Lung (tissue), 12 donors: ENCODE measurements around the gene ANKRD28. TPM values are rescaled to one million over a fixed set of nuclear protein-coding genes. Genes with fewer than 3 reads are reported as not detected.

ENCODE experiments used
- ATAC-seq: fragments of 200-7000 bp; cut with Tn5 transposase; one replicate; pipeline ENCODE4 v1.9.1; 2020; ENCODE audit warnings: moderate number of reproducible peaks; ENCODE audit not compliant: insufficient read depth, low FRiP score
- DNase-seq, 3 donors: peaks; one replicate each; pipeline ENCODE4 v3.0.0-alpha.2; 2013 to 2017
- H3K27ac ChIP-seq, 2 donors: one replicate each; pipeline ENCODE4 v1.5.1; 2013; ENCODE audit warnings: mild to moderate bottlenecking in 2 of 2, moderate library complexity in 2 of 2, control low read depth in 1 of 2, inconsistent platforms in 1 of 2, low read depth in 1 of 2, low read length in 1 of 2
- H3K27me3 ChIP-seq, 3 donors: one replicate each; pipeline ENCODE4 v1.5.1; 2013; ENCODE audit warnings: low read length in 2 of 3; ENCODE audit not compliant: control insufficient read depth in 3 of 3, insufficient read depth in 3 of 3
- H3K36me3 ChIP-seq, 4 donors: one replicate each; pipeline ENCODE4 v1.5.1; 2013; ENCODE audit warnings: low read length in 4 of 4, mild to moderate bottlenecking in 1 of 4, moderate library complexity in 1 of 4; ENCODE audit not compliant: control insufficient read depth in 4 of 4, insufficient read depth in 4 of 4
- H3K4me1 ChIP-seq, 5 donors: one replicate each; pipeline ENCODE4 v1.5.1; 2013; ENCODE audit warnings: low read length in 5 of 5, mild to moderate bottlenecking in 2 of 5, moderate library complexity in 1 of 5; ENCODE audit not compliant: control insufficient read depth in 5 of 5, insufficient read depth in 5 of 5
- H3K4me3 ChIP-seq: one replicate; pipeline ENCODE4 v1.5.1; 2013; ENCODE audit warnings: mild to moderate bottlenecking, control low read depth, moderate library complexity
- H3K9ac ChIP-seq, 2 donors: one replicate each; pipeline ENCODE4 v1.5.1; 2013; ENCODE audit warnings: low read length in 2 of 2, control low read depth in 1 of 2; ENCODE audit not compliant: insufficient read depth in 1 of 2
- H3K9me3 ChIP-seq, 4 donors: one replicate each; pipeline ENCODE4 v1.5.1; 2013; ENCODE audit warnings: low read length in 3 of 4, mild to moderate bottlenecking in 1 of 4, moderate library complexity in 1 of 4; ENCODE audit not compliant: control insufficient read depth in 4 of 4, insufficient read depth in 3 of 4
- CTCF ChIP-seq: IDR thresholded peaks from 2 replicates; pipeline ENCODE4 v1.5.1; 2012; ENCODE audit warnings: mild to moderate bottlenecking; ENCODE audit errors: control extremely low read depth, extremely low read depth
- WGBS, 2 donors: extraction: QIAGEN DNeasy Blood & Tissue Kit; methylation state at CpG; one replicate each; pipeline ENCODE4 v1.1.7; 2013; 5-methylcytosine and 5-hydroxymethylcytosine counted together
- polyA plus RNA-seq, 2 donors: library from polyadenylated mRNA; stranded (reverse); fragments of 200-250 nt; gene quantifications; one replicate each; pipeline ENCODE4 v1.2.1, GENCODE V29; 2013
- total RNA-seq, 2 donors: library from RNA; depleted of rRNA in 1 of 2; stranded (reverse); fragments of >200 nt in 1 of 2; gene quantifications; one replicate each; pipeline ENCODE4 v1.2.1, GENCODE V29; 2014 to 2021
- donor health status: control.
- donor health status: control.
- donor health status: Bipolar disorder and iron deficiency.
- donor health status: healthy.
- donor health status: DM: yes; HTN: yes; CAD: no.

Gene ANKRD28
- total and polyA plus RNA-seq, 4 donors: 11.1 to 66.7 (median 39.2) TPM

- no peak for ATAC-seq
- Histone ChIP-seq H3K27ac (peak overlapping the region in 1 of 2 donors; percentile 8), H3K27me3 (no peaks in the 10 kb centered on the region), H3K4me1 (peaks cover 0 to 47% (median 11%) of the 10 kb centered on the region in 5 donors), H3K9me3 (no peaks in the 10 kb centered on the region), H3K4me3 (no peak overlapping the region), H3K36me3 (peaks cover 0 to 1% (median 0%) of the 10 kb centered on the region in 4 donors), H3K9ac (no peak overlapping the region)
- peak; percentile 66 to 90 (median 89) for DNase-seq
- TF ChIP-seq CTCF: no peak
- WGBS, 2 donors: 23 to 33% methylated on average over 8 of the region's 8 CpGs
These were observed 167.0 kb downstream of the ANKRD28 start for GRCh38 chr3:15630646-15631350.

- peak; percentile 68 to 91 (median 91) for DNase-seq
- H3K4me1 ChIP-seq: peaks cover 0 to 39% (median 10%) of the 10 kb centered on the region in 5 donors
These were observed 167.8 kb downstream of the ANKRD28 start for GRCh38 chr3:15629860-15630597.

GRCh38 chr3:15628967-15629366, 168.8 kb downstream of the ANKRD28 start:
- no peak overlapping the region for H3K4me3 ChIP-seq
- peaks cover 0 to 1% (median 0%) of the 10 kb centered on the region in 4 donors for H3K36me3 ChIP-seq
- no peaks in the 10 kb centered on the region for H3K27me3 ChIP-seq
- DNase-seq (no peak), ATAC-seq (no peak)
- no peak for TF ChIP-seq CTCF
- no peak overlapping the region for H3K9ac ChIP-seq
- peaks cover 0 to 28% (median 2%) of the 10 kb centered on the region in 5 donors for H3K4me1 ChIP-seq
- no peak overlapping the region for H3K27ac ChIP-seq
- no peaks in the 10 kb centered on the region for H3K9me3 ChIP-seq

More at GRCh38 chr3:15629860-15630597, 167.8 kb downstream of the ANKRD28 start:
- TF ChIP-seq CTCF: peak; percentile 69
- 35 to 42% methylated on average over 10 of the region's 10 CpGs for WGBS, 2 donors
- peaks cover 0 to 1% (median 0%) of the 10 kb centered on the region in 4 donors for H3K36me3 ChIP-seq
- ATAC-seq: peak; percentile 95
- H3K9me3 ChIP-seq: no peaks in the 10 kb centered on the region
- no peaks in the 10 kb centered on the region for H3K27me3 ChIP-seq
- no peak overlapping the region for H3K27ac ChIP-seq
- H3K9ac ChIP-seq: no peak overlapping the region
- H3K4me3 ChIP-seq: no peak overlapping the region
